Caki2 (cell line): ENCODE measurements around the gene KDM4C. TPM values are rescaled to one million over a fixed set of nuclear protein-coding genes. Genes with fewer than 3 reads are reported as not detected.

Experiments used
- DNase-seq: peaks from one replicate; pipeline ENCODE4 v3.0.0-alpha.2; 2015; ENCODE audit warnings: low read depth
- in situ Hi-C: cut with HindIII; loops from 2 replicates; pipeline ENCODE4 v1.10.0; 2016; ENCODE audit warnings: low sequenced_read_pairs, low pct_unique_long_range_greater_than_20kb, mixed read lengths
- total RNA-seq: library from RNA; depleted of rRNA; stranded (reverse); fragments of >200 nt; shearing (Covaris generic); gene quantifications from 2 replicates; pipeline ENCODE4 v1.2.3, GENCODE V29; 2014; ENCODE audit warnings: low replicate concordance

The KDM4C gene
- total RNA-seq, 1 experiment from 2014 or later: 9.2 TPM

GRCh38 chr9:7088611-7089010 lies 330.8 kb downstream of the KDM4C start:
- in situ Hi-C loops: no loop called here

DNA sequence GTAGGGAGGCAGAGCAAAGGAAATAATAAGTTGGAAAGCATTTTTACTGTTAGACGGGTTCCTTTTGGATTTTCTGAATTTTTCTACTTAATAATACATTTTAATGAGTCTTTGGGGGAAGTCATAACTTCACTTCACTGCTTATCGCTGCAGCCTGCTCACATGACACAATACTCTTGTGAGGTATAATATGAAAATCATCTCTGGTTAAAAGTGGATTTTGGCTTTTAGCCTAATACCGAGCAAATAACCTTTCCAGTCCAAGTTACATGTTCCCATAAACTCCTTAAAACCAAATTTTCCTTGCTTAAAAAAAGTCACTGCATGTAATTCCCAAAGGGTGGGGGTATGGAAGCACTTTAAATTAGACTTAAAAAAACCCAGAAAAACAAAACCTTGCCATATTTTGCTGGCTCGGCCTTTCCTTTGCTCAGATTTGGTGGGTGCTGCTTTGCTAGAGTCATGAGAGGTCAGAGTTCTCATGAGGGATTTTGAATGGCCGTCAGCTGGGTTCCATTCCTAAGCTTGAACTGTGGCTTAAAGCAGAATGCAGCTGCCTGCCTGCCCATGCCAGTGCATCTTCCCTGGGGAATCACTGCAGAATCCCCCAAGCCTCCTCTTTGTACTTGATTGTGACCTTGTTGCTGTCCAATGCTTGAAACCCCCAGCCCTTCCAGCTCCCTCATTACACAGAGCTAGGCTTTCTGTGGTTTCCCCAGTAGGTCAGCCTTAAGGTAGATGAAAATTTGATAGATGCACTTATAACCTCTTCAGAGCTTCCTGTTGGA lies 331.8 kb downstream of the KDM4C start:
- in situ Hi-C loops: no loop called here

More at GRCh38 chr9:7088611-7089010, 330.8 kb downstream of the KDM4C start:
- no peak for DNase-seq

DNA sequence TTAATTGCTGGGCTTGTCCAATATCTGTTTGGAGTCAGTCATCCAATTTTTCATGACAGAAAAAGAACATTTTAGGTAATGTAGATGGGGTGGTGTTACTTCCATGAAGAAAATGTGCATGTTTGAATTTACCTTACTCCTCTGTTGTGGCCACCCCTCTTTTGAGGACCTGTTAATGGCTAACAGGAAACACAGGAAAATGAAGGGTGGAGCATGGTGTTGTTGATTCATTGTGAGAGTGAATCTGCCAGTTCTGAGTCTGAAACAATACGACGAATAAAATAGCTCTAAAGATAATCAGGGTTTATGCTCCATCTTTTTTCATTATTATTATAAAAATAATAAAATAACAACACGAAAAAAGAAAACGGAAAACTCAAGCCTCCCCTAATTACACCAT lies 335.3 kb downstream of the KDM4C start:
- no peak for DNase-seq
- in situ Hi-C loops: no loop called here

More for the DNA sequence above, 331.8 kb downstream of the KDM4C start:
- no peak for DNase-seq

GRCh38 chr9:7094052-7094451 lies 336.3 kb downstream of the KDM4C start:
- DNase-seq: no peak
- in situ Hi-C loops: no loop called here

- in situ Hi-C loops: no loop called here
- DNase-seq: no peak
Measured at GRCh38 chr9:7094576-7094975, 336.8 kb downstream of the KDM4C start.

- in situ Hi-C loops: no loop called here
- DNase-seq: no peak
Measured at GRCh38 chr9:7095058-7095457, 337.3 kb downstream of the KDM4C start.

DNA sequence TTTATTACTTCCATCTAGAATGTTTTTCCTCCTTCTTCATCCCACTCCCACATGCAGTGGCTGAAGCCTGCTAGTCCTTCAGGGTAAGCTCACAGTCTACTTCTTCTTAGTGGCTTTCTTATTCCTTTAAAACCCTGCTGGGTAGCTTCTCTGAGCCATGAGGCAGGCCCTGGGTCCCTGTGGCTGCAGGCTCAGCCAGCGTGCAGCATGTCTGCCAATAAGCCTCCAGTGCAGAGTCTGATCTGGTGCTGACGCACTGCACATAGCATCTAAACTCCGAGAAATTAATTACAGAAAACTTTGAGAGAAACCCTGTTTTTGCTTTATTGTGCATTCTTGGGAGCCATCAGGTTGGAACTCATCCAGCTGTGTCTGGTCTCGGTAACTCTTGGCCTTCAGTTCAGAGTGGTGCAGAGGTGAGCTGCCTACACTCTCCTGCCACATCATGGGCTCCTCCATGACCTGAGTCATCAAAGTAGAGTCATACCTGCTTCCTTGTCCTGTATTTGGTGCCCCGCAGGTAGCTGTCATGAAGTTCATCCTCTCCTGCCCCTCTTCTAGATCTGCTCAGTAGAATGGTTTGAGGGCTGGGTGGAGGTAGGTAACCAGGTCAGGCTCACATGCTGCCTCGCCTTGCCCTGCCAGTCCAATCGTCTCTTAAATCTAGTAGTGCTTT lies 339.4 kb downstream of the KDM4C start:
- in situ Hi-C loops: no loop called here
- DNase-seq: no peak

DNA sequence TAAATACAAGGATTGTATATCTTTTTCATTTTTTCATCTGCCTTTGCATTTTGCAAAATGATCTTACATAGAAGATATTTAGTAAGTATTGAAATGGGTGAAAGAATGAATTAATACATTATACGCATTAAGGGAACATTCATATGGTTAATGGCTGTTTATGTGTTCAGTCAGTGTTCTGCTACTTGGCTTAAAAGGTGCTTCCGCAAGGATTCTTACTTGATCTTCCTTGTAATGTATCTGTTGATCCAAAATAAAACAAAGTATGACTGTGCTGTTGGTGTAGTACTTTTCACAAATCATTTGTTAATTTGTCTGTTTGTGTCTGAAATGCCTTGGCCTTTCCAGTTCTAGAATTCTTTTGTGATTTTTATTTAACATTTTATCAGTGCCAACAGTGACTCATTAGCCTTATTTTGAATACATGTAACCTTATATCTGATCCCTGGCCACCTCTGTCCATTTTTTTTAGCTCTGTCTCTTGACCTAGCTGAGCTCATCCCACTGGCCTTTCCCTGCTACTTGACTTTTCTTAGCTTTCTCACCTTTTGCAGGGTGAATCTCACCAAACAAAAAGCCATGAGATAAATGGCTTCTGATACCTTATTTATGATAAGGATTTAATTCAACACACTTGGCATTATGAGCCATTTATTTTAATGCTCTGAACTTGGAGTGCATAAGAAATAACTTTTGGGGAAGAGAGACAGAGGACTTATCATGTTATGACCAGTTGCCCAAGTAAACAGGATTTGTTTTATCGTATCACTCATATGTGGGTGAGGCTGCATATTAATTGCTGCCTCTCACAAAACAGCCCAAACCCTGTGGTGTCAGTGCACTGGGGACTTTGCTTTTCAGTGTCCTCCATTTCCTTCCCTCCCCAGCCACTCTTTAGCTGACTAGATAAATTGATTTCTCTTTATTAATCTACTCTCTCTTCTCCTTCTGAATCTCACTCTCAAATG lies 340.3 kb downstream of the KDM4C start:
- no peak for DNase-seq
- in situ Hi-C loops: no loop called here

DNA sequence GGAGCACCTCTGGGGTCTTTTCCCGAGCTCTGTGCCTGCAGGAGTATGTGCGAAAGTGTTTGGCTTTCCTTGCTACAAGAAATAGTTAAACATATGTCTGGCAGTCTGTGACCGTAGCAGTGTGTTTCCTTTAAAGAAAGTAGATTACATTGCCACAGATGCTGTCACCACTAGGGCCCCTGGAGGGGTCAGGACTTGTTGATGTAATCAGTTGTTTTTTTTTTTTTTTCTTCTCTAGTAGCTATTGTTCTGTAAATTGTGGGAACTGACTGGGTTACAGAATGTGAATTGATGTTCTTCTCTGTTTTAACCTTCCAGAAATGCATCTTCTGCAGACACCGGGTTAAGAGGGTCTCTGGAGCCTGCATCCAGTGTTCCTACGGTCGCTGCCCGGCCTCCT lies 345.6 kb downstream of the KDM4C start:
- in situ Hi-C loops: no loop called here
- no peak for DNase-seq

DNA sequence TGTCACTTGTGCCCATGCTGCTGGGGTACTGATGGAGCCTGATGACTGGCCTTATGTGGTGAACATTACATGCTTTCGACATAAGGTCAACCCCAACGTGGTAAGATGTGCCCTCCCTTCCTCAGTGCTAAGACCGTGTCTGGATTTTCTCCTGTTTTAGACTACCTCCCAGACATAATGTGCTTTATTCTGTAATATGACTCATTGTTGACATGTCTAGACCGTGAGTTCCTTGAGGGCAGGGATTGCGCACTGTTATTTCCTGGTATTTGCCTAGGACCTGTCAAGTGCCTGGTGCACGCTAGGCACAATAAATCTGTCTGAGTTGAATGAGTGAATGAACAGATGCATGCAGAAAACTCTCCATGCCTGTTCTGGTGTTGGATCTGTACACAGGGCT lies 346.0 kb downstream of the KDM4C start:
- in situ Hi-C loops: no loop called here
- no peak for DNase-seq

- no peak for DNase-seq
- in situ Hi-C loops: no loop called here
Measured at GRCh38 chr9:7104625-7105024, 346.9 kb downstream of the KDM4C start.

- in situ Hi-C loops: no loop called here
- no peak for DNase-seq
Measured at GRCh38 chr9:7105095-7105494, 347.3 kb downstream of the KDM4C start.

DNA sequence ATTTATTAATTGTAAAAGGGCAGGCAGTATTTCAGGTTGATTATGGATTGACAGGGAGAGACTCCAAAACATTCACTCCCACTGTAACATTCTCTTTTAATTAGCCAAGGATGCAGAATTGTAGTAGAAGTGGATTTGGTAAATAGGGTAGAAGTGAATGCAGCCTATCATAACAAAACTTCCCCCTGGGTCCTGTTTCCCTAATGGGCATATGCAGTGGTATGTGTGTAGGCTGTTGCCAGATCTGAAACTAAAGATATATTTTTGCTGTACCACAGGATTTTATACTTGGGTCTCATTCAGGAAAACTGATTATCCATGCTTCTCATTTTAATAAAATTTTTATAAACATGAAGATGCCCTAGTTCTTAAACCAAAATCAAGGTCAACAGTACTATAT lies 351.2 kb downstream of the KDM4C start:
- in situ Hi-C loops: no loop called here
- DNase-seq: no peak

DNA sequence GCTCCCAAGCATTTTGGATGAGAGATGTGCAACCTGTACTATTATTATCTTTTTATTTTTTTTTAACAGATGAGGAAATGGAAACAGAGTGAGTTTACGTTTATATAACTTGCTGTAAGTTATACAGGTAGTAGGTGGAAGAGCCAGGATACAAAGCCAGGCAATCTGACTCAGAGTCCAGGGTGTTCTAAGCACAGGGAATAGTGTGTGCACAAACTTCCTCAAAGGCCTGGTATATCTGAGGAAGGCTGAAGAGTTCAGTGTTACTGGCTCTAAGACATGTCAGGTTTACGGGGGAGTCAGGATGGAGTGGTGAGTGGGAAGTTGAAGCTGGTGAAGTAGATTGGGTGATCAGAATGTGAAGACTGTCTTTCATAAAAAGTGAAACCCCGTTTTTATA lies 353.6 kb downstream of the KDM4C start:
- in situ Hi-C loops: no loop called here
- no peak for DNase-seq

DNA sequence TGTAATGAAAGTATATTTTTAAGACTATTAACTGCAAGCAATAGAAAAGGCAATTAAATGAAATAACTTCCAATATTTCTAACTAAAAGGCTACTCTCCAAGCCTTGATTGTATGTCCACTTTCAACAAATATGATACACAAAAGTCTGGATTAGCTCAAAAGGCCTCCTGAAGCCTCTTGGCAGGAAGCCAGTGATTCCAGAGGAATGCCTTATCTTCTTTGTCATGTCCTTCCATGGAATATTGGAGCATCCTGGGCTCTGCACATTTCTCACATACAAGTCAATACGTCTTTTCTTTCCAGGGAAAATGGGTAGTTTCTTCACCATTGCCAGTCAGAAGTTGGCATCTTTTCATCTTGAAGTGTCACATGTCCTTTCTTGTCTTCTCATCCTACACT lies 357.8 kb downstream of the KDM4C start:
- in situ Hi-C loops: no loop called here
- DNase-seq: no peak

- DNase-seq: no peak
- in situ Hi-C loops: no loop called here
Measured at GRCh38 chr9:7117676-7118561, 360.1 kb downstream of the KDM4C start.

DNA sequence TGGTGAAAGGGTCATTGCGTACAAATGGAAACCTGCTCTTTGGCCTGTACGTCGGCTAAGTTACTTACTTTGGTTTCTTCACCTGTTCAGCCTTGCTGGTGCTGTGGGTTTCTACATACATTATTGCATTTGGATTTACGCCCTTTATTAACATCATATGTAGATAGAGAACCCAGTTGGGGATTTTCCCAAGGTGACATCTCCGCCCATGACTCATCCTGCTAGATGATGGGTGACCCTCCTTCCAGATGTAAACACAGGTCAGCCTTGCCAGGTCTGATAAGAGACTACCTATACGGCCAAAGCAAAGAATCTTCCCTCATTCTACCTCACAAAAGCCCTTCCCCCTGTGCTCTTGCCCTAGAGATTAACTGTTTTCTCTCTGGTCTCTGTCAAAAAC lies 360.9 kb downstream of the KDM4C start:
- no peak for DNase-seq
- in situ Hi-C loops: no loop called here

DNA sequence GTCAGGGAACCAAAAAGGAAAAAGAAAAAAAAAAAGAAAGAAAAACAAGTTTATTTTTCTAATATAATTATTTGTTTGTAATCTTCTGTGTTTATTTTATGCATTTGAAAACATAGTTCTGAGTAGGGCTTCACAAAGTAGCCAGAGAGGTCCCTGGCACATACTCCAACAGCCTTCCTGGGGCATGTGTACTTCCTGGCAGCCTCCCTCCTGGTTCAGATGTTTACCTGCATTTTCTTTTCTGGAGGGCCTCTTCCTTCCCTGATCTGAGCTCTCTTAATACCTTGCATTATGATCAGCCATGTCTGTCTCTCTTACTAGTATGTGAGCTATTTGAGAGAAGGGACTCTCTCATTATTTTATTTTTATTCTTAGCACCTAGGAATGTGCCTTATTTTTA lies 361.8 kb downstream of the KDM4C start:
- no peak for DNase-seq
- in situ Hi-C loops: no loop called here
